WTC11 (cell line): ENCODE data around the gene TUBB2B.

Experiments used
- CBFB ChIP-seq: sonication (generic); formaldehyde crosslinking; IDR thresholded peaks from 2 replicates; pipeline ENCODE4 v1.8.1; 2022; ENCODE audit warnings: mild to moderate bottlenecking, low read depth, missing genetic modification reagents
- CREB1 ChIP-seq: sonication (generic); formaldehyde crosslinking; IDR thresholded peaks from 2 replicates; pipeline ENCODE4 v1.8.0; 2023; ENCODE audit warnings: mild to moderate bottlenecking, missing genetic modification reagents
- CTCF ChIP-seq: fragments of 200-600 bp; IDR thresholded peaks from 2 replicates; pipeline ENCODE4 v1.8.0; 2022; ENCODE audit warnings: antibody characterized with exemption
- E2F5 ChIP-seq: sonication (generic); formaldehyde crosslinking; IDR thresholded peaks from 2 replicates; pipeline ENCODE4 v1.8.1; 2022; ENCODE audit warnings: mild to moderate bottlenecking, moderate library complexity, missing genetic modification reagents
- ELF4 ChIP-seq: sonication (generic); formaldehyde crosslinking; IDR thresholded peaks from 2 replicates; pipeline ENCODE4 v1.8.1; 2022; ENCODE audit warnings: low read depth, mild to moderate bottlenecking, moderate library complexity, missing genetic modification reagents
- EMX1 ChIP-seq: fragments of 250-450 bp; sonication (Bioruptor Pico); IDR thresholded peaks from 2 replicates; pipeline ENCODE4 v1.8.0; 2021; ENCODE audit warnings: mild to moderate bottlenecking
- ETV6 ChIP-seq: sonication (generic); formaldehyde crosslinking; IDR thresholded peaks from 2 replicates; pipeline ENCODE4 v1.8.1; 2022; ENCODE audit warnings: mild to moderate bottlenecking, missing genetic modification reagents
- RELA ChIP-seq: sonication (generic); formaldehyde crosslinking; IDR thresholded peaks from 2 replicates; pipeline ENCODE4 v1.8.1; 2022; ENCODE audit warnings: missing genetic modification reagents, mild to moderate bottlenecking, borderline replicate concordance
- TEAD4 ChIP-seq: sonication (generic); formaldehyde crosslinking; IDR thresholded peaks from 2 replicates; pipeline ENCODE4 v1.8.0; 2022; ENCODE audit warnings: mild to moderate bottlenecking, missing genetic modification reagents
- ZNF138 ChIP-seq: sonication (generic); formaldehyde crosslinking; conservative IDR thresholded peaks from 2 replicates; pipeline ENCODE4 v1.8.1; 2022; ENCODE audit warnings: mild to moderate bottlenecking, moderate library complexity, missing genetic modification reagents
- ZNF423 ChIP-seq: fragments of 250-450 bp; sonication (Bioruptor Pico); IDR thresholded peaks from 2 replicates; pipeline ENCODE4 v2.1.2; 2022; ENCODE audit warnings: mild to moderate bottlenecking, moderate library complexity

GRCh38 chr6:3245216-3245615, 17.8 kb upstream of the TUBB2B start:
- no peak for TF ChIP-seq E2F5 (CRISPR knock-in tag)
- TF ChIP-seq CTCF, result no peak
- TF ChIP-seq EMX1 (CRISPR knock-in tag), result no peak
- TF ChIP-seq ZNF423 (CRISPR knock-in tag), result no peak
- TF ChIP-seq ETV6 (CRISPR knock-in tag), result no peak
- TF ChIP-seq TEAD4 (CRISPR knock-in tag), result no peak
- no peak for TF ChIP-seq RELA (CRISPR knock-in tag)
- no peak for TF ChIP-seq CBFB (CRISPR knock-in tag)
- TF ChIP-seq ZNF138 (CRISPR knock-in tag), result no peak
- no peak for TF ChIP-seq ELF4 (CRISPR knock-in tag)
- TF ChIP-seq CREB1 (CRISPR knock-in tag), result no peak
